KBM-7 (cell line): ENCODE measurements around the gene HTR5A.

Experiments used
- DNase-seq: peaks from one replicate; pipeline ENCODE4 v3.0.0-alpha.2; 2015
- in situ Hi-C: fragments of 300-500 bp; cut with MboI; formaldehyde crosslinking; loops from 2 replicates; pipeline ENCODE4 v1.14.3; 2020; ENCODE audit warnings: low sequenced_read_pairs, low pct_unique_long_range_greater_than_20kb, mixed read lengths

HTR5A gene

DNA sequence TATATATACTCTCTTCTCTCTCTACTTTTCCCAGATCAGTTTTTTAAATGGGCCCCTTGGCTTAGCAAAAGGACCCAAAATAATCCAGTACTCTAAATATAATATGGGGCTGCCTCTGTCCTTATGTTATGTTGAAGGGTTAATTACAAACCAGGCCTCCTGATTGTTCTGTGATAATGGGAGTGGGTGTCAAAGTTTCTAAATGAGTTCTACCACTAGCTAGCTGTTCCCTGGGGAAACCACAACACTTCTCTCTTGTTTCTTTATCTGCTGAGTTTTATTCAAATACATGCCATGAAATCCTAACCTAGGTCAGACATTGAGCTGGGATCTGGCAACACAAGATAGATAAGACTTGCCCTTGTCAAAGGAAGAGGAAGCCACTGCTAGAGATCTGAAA is 3.8 kb downstream of the HTR5A start:
- DNase-seq: no peak
- in situ Hi-C loops: no loop called here

GRCh38 chr7:155084021-155084420 is 13.9 kb downstream of the HTR5A start:
- in situ Hi-C loops: no loop called here

DNA sequence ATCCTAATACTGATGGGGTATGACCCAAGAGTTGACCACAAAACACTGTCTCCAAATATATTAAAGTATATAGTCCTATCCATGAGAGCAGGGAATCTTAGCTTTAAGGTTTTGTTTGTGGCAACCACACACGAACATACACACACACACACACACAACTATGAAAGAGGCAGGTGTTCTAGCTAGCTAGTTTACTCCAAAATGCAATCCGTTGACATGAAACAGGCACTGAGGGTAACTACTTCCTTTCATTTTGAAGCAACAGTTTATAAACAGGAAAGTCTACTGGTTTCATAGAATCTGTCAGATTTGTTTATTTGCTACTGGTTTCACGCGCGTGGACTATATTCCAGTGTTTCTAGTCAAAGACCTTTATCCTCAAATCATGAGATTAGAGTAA is 14.8 kb downstream of the HTR5A start:
- in situ Hi-C loops: no loop called here
- no peak for DNase-seq

More at GRCh38 chr7:155084021-155084420, 13.9 kb downstream of the HTR5A start:
- DNase-seq: no peak

DNA sequence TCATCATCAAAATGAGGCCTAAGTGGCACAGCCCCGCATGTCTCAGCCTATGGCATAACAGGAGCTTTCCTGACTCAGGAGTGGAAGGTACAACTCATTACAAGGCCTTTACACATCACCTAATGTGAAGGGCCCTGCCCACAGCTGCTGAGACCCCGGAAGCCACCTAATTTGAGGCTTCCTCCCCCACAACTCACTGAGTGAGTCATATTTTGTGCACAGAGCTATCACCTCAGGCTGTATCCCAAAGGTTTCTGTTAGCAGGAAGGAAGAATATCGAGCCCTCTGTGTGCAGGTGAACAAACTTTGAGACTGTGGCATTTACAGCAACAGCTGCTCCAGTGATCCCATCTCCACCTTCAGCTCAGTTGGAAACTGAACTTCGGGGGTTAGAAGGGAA is 20.6 kb downstream of the HTR5A start:
- no peak for DNase-seq
- in situ Hi-C loops: no loop called here

GRCh38 chr7:155093596-155093995 is 23.5 kb downstream of the HTR5A start:
- in situ Hi-C loops: no loop called here
- DNase-seq: no peak

DNA sequence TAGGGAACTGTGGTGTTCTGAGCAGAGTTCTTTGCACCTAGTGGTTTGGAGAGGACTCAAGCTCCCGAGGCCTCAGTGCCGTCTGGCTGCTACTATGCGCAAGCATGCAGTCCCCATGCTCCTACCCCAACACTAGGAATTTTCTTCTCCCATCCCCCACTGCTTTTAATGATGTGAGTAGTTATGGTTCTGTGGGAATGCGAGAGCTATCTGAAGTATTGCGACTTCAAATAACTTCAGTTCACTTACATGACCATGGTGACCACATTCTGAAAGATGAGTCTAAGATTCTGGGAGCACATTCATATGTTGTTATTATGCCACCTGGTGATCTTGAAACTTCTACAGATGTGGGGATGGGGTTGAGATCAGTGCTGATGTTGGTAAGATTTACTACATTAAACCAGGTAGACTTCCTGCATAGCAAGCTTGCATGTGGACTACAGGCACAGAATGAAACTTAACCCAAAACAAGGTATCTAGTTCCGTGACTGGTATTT is 24.6 kb downstream of the HTR5A start:
- in situ Hi-C loops: no loop called here
- no peak for DNase-seq

DNA sequence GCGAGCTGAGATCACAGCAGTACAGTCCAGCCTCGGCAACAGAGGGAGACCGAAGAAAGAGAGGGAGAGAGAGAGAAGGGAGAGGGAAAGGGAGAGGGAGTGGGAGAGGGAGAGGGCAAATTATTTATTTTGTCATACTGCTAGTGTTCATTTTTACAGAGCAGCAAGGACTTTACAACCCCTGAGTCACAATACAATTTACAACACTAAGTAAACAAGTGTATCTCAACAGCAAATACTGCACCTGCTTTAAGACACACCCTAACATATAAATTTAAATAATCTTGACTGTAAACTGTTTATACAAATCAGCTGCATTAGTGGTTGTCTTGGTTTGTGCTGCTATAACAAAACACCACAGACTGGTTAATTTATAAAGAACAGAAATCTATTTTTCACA is 27.2 kb downstream of the HTR5A start:
- no peak for DNase-seq
- in situ Hi-C loops: no loop called here

DNA sequence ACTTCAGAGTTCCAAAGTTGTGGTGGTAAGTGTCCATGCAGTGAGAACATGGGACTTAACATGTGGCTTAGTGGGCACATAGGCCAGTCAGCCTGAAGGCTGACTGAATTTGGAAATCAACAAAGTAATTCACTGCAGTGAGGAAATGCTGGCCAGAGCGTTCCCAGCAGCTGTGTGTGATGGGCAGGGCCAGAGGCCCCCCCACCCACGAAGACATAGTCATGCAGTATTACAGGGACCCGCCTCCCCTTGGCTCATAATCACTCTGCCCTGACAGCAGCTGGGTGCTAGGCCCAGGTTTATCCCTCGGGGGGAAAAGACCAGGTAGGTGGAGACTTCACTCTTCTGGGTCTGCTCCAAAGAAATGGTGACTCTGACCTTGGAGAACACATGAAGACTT is 33.7 kb downstream of the HTR5A start:
- in situ Hi-C loops: no loop called here
- no peak for DNase-seq

- no peak for DNase-seq
- in situ Hi-C loops: no loop called here
Observed at GRCh38 chr7:155104913-155105312, 34.8 kb downstream of the HTR5A start.

DNA sequence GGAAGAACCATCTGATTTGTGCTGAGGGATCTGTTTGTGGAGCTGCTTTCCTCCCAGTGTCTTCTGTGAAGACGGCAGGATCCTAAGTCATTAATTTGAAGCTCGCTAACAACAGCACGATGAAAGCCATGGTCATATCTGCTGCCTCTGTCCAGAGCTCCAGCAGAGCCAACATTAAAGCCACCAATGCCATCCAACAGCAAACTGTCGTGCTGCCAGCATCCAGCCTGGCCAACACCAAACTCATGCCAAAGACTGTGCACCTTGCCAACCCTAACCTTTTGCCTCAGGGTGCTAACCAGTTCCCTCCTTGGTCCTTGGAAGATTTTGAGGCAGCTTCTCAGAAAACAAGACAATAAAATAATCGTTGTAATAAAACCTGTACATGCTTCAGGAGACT is 36.2 kb downstream of the HTR5A start:
- no peak for DNase-seq
- in situ Hi-C loops: no loop called here

DNA sequence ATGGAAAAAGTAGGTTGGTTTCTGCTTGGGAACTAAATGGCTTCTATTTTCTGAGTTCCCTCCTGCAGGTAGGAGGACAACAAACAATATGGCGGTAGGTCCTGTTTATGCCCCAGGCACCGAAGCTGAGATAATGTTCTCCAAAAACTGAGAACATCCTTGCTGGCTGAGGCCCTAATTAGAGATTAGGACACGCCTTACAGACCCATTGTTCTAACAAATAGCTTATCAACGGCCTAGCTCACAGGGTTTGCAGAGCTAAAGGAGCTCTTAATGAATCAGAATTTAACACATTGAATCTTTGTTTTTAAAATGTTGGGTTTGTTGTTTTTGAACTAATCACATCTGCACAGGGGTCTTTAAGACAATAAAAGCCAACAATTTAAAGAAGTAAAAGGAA is 37.0 kb downstream of the HTR5A start:
- in situ Hi-C loops: no loop called here

GRCh38 chr7:155108144-155108901 is 38.2 kb downstream of the HTR5A start:
- DNase-seq: no peak
- in situ Hi-C loops: no loop called here

More for the DNA sequence above, 37.0 kb downstream of the HTR5A start:
- no peak for DNase-seq

GRCh38 chr7:155109121-155109520 is 39.0 kb downstream of the HTR5A start:
- in situ Hi-C loops: no loop called here
- DNase-seq: no peak

DNA sequence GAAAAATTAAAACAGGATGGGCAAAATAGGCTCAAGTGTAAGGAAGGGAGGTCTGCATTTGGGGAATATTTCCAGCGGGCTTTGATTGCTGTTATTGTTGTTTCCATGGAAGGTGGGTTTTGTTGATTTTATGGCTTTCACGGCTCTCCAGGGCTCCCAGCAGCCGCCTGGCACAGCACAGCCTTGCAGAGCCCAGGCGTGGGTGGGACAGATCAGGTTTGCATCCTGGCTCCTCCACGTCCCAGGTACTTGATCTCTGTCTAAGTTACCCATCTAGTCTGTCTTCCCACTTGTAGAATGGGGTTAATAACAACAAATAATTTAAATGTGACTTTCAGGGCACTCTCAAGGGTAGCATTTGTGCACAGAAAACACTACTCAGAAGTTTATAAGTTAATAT is 45.2 kb downstream of the HTR5A start:
- in situ Hi-C loops: no loop called here
- no peak for DNase-seq

DNA sequence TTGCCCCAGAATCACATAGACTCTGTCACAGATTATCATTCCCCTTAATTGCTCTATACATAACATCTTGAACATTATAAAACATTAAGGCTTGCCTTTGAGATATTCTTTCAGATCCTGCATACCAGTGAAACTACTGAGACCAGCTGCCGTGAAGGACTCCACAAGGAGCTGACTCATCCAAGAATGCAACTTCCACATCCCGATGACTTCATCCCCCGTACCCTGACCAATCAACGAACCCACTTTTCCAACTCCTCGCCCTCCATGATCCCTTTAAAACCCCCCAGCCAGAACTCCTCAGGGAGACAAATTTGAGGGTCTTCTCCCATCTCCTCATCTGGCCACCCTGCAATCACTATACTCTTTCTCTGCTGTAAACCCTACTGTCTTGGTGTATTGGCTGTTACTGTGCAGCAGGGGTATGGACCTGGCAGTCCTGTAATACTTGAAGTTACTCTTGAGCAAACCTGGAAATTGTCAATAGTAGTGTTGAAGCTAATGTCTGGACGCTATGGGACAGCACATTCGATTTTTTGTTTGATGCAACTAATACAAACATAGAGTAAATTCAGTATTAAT is 49.8 kb downstream of the HTR5A start:
- in situ Hi-C loops: no loop called here
- no peak for DNase-seq

DNA sequence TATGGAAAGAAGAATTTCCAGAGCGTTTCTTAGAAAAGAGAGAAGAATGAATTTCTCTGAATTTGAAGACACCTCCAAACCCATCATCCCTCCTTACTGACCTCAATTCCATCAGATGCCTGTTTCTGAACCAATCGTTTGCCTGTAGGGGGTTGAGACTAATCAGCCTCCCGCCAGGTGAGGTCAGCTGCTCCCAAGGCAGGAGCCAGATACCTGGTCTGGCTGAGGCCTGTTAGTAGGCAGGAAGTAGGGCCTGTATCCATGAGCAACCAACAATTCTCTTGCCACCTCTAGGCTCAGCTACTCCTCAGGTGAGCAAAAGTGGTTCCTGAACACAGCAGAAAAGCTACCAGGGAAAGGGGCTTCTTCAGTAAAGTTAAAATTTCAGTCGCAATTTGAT is 50.3 kb downstream of the HTR5A start:
- no peak for DNase-seq
- in situ Hi-C loops: no loop called here

DNA sequence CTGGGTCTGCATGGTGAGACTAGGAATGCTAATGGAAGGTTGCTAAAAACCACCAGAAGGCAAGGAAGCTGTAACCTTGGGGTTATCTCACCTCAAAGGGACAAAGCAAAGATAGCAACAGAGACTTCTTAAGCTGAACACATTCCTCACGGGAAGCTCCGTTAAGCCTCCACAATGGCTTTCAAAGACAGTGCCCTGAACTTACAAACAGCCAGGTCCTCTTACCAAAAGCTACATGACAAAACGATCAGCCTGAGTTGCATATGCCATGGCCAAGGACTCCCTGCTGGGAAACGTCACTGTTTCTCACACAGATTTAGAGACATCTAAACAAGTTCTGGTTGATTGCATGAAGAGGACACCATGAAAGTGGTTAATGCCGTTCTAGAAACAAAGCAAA is 52.7 kb downstream of the HTR5A start:
- in situ Hi-C loops: no loop called here
- no peak for DNase-seq

- in situ Hi-C loops: no loop called here
- no peak for DNase-seq
Observed at GRCh38 chr7:155123413-155123812, 53.3 kb downstream of the HTR5A start.

GRCh38 chr7:155124706-155125105 is 54.6 kb downstream of the HTR5A start:
- in situ Hi-C loops: no loop called here
- no peak for DNase-seq

- in situ Hi-C loops: no loop called here
- DNase-seq: no peak
Observed at GRCh38 chr7:155129186-155129585, 59.1 kb downstream of the HTR5A start.

GRCh38 chr7:155129789-155130188 is 59.7 kb downstream of the HTR5A start:
- in situ Hi-C loops: no loop called here
- no peak for DNase-seq
